NCI-H187 (cell line): ENCODE results near the gene RASSF10.
"Not testable (repeated sequence)": the region's sequence is repeated elsewhere in the genome, so short reads cannot be mapped to it uniquely, and the experiment has no call there.

ENCODE experiments used
- DNase-seq, 2 experiments: peaks; one replicate each; lab custom pipeline; 2025; lab: John Stamatoyannopoulos, UW

The RASSF10 gene

GRCh38 chr11:13026722-13027121 is 17.6 kb downstream of the RASSF10 start:
- DNase-seq: no peak

GRCh38 chr11:13028322-13028721 is 19.2 kb downstream of the RASSF10 start:
- no peak for DNase-seq

- DNase-seq: no peak
Observed at GRCh38 chr11:13029872-13030271, 20.8 kb downstream of the RASSF10 start.

GRCh38 chr11:13030857-13031256 is 21.7 kb downstream of the RASSF10 start:
- DNase-seq: peak; percentile 34 to 52

- DNase-seq: no peak
Observed at GRCh38 chr11:13031349-13031748, 22.2 kb downstream of the RASSF10 start.

GRCh38 chr11:13033760-13034533 is 24.8 kb downstream of the RASSF10 start:
- no peak for DNase-seq

- DNase-seq: no peak
Observed at GRCh38 chr11:13035711-13036110, 26.6 kb downstream of the RASSF10 start.

- DNase-seq: no peak
Observed at GRCh38 chr11:13036235-13036634, 27.1 kb downstream of the RASSF10 start.

- DNase-seq: no peak
Observed at GRCh38 chr11:13038366-13038765, 29.2 kb downstream of the RASSF10 start.

GRCh38 chr11:13039126-13039525 is 30.0 kb downstream of the RASSF10 start:
- no peak for DNase-seq

- DNase-seq: no peak
Observed at GRCh38 chr11:13040969-13041561, 31.9 kb downstream of the RASSF10 start.

- DNase-seq: no peak
Observed at GRCh38 chr11:13042873-13043342, 33.8 kb downstream of the RASSF10 start.

- DNase-seq: peak; percentile 60 to 77
Observed at GRCh38 chr11:13043912-13044628, 35.0 kb downstream of the RASSF10 start.

- not testable (repeated sequence) for DNase-seq
Observed at GRCh38 chr11:13045089-13045488, 36.0 kb downstream of the RASSF10 start.

GRCh38 chr11:13045734-13046133 is 36.6 kb downstream of the RASSF10 start:
- no peak for DNase-seq

GRCh38 chr11:13046637-13047570 is 37.8 kb downstream of the RASSF10 start:
- no peak for DNase-seq

- no peak for DNase-seq
Observed at GRCh38 chr11:13047884-13048283, 38.8 kb downstream of the RASSF10 start.

GRCh38 chr11:13051257-13051656 is 42.1 kb downstream of the RASSF10 start:
- DNase-seq: no peak

GRCh38 chr11:13052130-13052571 is 43.0 kb downstream of the RASSF10 start:
- no peak for DNase-seq

- DNase-seq: no peak
Observed at GRCh38 chr11:13053255-13053917, 44.3 kb downstream of the RASSF10 start.

GRCh38 chr11:13054278-13054677 is 45.2 kb downstream of the RASSF10 start:
- no peak for DNase-seq
